Suprapubic skin (tissue), 3 donors: ENCODE measurements around the gene SEPTIN3.

ENCODE experiments used
- EP300 ChIP-seq: sonication (generic); formaldehyde crosslinking; IDR thresholded peaks from one replicate; pipeline ENCODE4 v1.6.1; 2017; ENCODE audit warnings: antibody characterized with exemption
- TF ChIP-seq, protein P1 (sequence below), 2 donors: fragments of 200-600 bp in 1 of 2; fragments of 450-650 bp in 1 of 2; sonication (generic) in 1 of 2; IDR thresholded peaks; one replicate each; pipeline ENCODE4 v1.5.1; 2016 to 2019; ENCODE audit warnings: antibody characterized with exemption in 2 of 2, mild to moderate bottlenecking in 1 of 2, moderate library complexity in 1 of 2

DNA sequence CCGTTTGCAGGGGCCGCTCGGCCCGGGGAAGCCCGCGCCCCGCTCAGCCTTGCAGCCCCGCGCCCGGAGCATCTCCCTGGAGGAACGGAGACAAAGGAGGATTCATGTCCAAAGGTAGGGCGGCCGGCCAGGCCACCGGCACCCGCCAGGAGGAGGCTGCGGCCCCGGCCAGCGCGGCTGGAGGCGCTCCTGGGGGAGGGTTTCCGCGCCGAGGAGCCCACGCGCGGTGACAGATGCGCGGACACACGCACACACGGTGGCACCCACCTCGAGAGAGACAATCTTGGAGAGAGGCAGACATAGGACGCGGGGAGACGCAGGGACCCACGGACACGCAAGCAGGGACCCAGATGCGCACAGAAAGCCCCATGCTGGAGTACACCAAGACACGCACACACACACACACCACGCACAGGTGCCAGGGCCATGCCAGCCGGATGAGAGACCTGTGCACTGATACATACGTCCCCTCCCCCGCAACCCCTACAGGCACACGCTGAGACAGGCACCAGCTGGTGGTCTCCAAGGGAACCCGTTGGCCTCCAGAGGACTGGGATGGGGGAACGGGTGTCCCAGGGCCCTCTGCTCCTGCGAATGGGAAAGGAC is 7.8 kb downstream of the SEPTIN3 start:
- TF ChIP-seq, protein P1, sequence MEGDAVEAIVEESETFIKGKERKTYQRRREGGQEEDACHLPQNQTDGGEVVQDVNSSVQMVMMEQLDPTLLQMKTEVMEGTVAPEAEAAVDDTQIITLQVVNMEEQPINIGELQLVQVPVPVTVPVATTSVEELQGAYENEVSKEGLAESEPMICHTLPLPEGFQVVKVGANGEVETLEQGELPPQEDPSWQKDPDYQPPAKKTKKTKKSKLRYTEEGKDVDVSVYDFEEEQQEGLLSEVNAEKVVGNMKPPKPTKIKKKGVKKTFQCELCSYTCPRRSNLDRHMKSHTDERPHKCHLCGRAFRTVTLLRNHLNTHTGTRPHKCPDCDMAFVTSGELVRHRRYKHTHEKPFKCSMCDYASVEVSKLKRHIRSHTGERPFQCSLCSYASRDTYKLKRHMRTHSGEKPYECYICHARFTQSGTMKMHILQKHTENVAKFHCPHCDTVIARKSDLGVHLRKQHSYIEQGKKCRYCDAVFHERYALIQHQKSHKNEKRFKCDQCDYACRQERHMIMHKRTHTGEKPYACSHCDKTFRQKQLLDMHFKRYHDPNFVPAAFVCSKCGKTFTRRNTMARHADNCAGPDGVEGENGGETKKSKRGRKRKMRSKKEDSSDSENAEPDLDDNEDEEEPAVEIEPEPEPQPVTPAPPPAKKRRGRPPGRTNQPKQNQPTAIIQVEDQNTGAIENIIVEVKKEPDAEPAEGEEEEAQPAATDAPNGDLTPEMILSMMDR (IDR thresholded peaks at IDR 0.05) = no peak
- no peak for TF ChIP-seq EP300
